ENCODE measurements around the gene MIGA2. TPM values are rescaled to one million over a fixed set of nuclear protein-coding genes. Genes with fewer than 3 reads are reported as not detected.

The MIGA2 gene
- total RNA-seq, 1 experiment from 2014 or later, result 29.6 TPM

- ChIA-PET POLR2A (ENCODE audit: unreplicated experiment) (interaction anchor here (0.6 kb wide), 1 partner anchor 89 kb away, joined by 3 read pairs; no protein-coding TSS in a partner anchor), CTCF (interaction anchor here (1.2 kb wide), 1 partner anchor 14 kb away, joined by 3 read pairs; the partner anchor contains the start of gene SH3GLB2)
- Histone ChIP-seq H3K4me1 (ENCODE audit: insufficient read depth, low read length) (no peaks in the 10 kb centered on the region), H3K27ac (ENCODE audit: low read length) (no peak overlapping the region), H3F3A (ENCODE audit: low read length, unreplicated experiment) (no peaks in the 10 kb centered on the region), H2AFZ (ENCODE audit: low read length) (no peak overlapping the region), H4K20me1 (ENCODE audit: low read length) (no peaks in the 10 kb centered on the region), H3K9ac (ENCODE audit: low read length) (no peak overlapping the region), H3K36me3 (ENCODE audit: low read depth, low read length) (no peaks in the 10 kb centered on the region; the same call in 1 of the 2 replicates), H3K9me3 (ENCODE audit: low read length) (no peaks in the 10 kb centered on the region), H3K4me3 (ENCODE audit: low read length) (no peak overlapping the region), H3K4me2 (ENCODE audit: low read length) (no peak overlapping the region), H3K9me2 (replicated peaks; ENCODE audit: low read length) (no peaks in the 10 kb centered on the region), H3K79me2 (ENCODE audit: low read length) (no peaks in the 10 kb centered on the region), H3K27me3 (ENCODE audit: low read length) (no peaks in the 10 kb centered on the region)
- BruUV-seq (replicated peaks), result no TSS peak
- intact Hi-C loops (cut with micrococcal nuclease), result no loop called here
- TF ChIP-seq EZH2 (IDR thresholded peaks at IDR 0.05; ENCODE audit: low read length, unreplicated experiment) (no peak), CTCF (conservative IDR thresholded peaks at IDR 0.05; ENCODE audit: low read depth, low read length) (no peak), EZH2phosphoT487 (IDR thresholded peaks at IDR 0.05; ENCODE audit: borderline replicate concordance, low read length) (no peak)
- no peak for ATAC-seq
- DNase-seq, result no peak
Measured at GRCh38 chr9:129014608-129015007, 21.8 kb upstream of the MIGA2 start.

- ChIA-PET POLR2A (ENCODE audit: unreplicated experiment) (no interaction called here), CTCF (no interaction called here)
- H3K4me1 ChIP-seq (ENCODE audit: insufficient read depth, low read length), result peaks cover 3% of the 10 kb centered on the region; the same call in 1 of the 2 replicates
- intact Hi-C loops (cut with micrococcal nuclease), result no loop called here
- peaks cover 20% of the 10 kb centered on the region for H3K79me2 ChIP-seq (ENCODE audit: low read length)
- H2AFZ ChIP-seq (ENCODE audit: low read length), result no peak overlapping the region
- H3K27ac ChIP-seq (ENCODE audit: low read length), result no peak overlapping the region
- H3K4me3 ChIP-seq (ENCODE audit: low read length), result no peak overlapping the region
- no peak overlapping the region for H3K4me2 ChIP-seq (ENCODE audit: low read length)
- H3K9ac ChIP-seq (ENCODE audit: low read length), result no peak overlapping the region
- H3K9me2 ChIP-seq (replicated peaks; ENCODE audit: low read length), result no peaks in the 10 kb centered on the region
- TF ChIP-seq CTCF (conservative IDR thresholded peaks at IDR 0.05; ENCODE audit: low read depth, low read length) (no peak), EZH2 (IDR thresholded peaks at IDR 0.05; ENCODE audit: low read length, unreplicated experiment) (no peak), EZH2phosphoT487 (IDR thresholded peaks at IDR 0.05; ENCODE audit: borderline replicate concordance, low read length) (no peak)
- no peaks in the 10 kb centered on the region for H3K9me3 ChIP-seq (ENCODE audit: low read length)
- H3F3A ChIP-seq (ENCODE audit: low read length, unreplicated experiment), result no peaks in the 10 kb centered on the region
- H3K27me3 ChIP-seq (ENCODE audit: low read length), result no peaks in the 10 kb centered on the region
- no TSS peak for BruUV-seq (replicated peaks)
- DNase-seq (no peak), ATAC-seq (no peak)
- H4K20me1 ChIP-seq (ENCODE audit: low read length), result no peaks in the 10 kb centered on the region
- no peaks in the 10 kb centered on the region for H3K36me3 ChIP-seq (ENCODE audit: low read depth, low read length)
Measured at GRCh38 chr9:129021091-129021490, 15.3 kb upstream of the MIGA2 start.

GRCh38 chr9:129022037-129022436, 14.4 kb upstream of the MIGA2 start:
- intact Hi-C loops (cut with micrococcal nuclease), result no loop called here
- POLR2A ChIA-PET (ENCODE audit: unreplicated experiment), result no interaction called here
- CTCF ChIA-PET, result no interaction called here

More at GRCh38 chr9:129022037-129022436, 14.4 kb upstream of the MIGA2 start:
- Histone ChIP-seq H3F3A (ENCODE audit: low read length, unreplicated experiment) (no peaks in the 10 kb centered on the region), H3K4me3 (ENCODE audit: low read length) (no peak overlapping the region), H3K27me3 (ENCODE audit: low read length) (no peaks in the 10 kb centered on the region), H3K9ac (ENCODE audit: low read length) (no peak overlapping the region), H3K79me2 (ENCODE audit: low read length) (peaks cover 29% of the 10 kb centered on the region), H3K36me3 (ENCODE audit: low read depth, low read length) (no peaks in the 10 kb centered on the region), H2AFZ (ENCODE audit: low read length) (no peak overlapping the region), H3K9me3 (ENCODE audit: low read length) (no peaks in the 10 kb centered on the region), H3K9me2 (replicated peaks; ENCODE audit: low read length) (no peaks in the 10 kb centered on the region), H3K4me1 (ENCODE audit: insufficient read depth, low read length) (peaks cover 10% of the 10 kb centered on the region; the same call in 1 of the 2 replicates), H3K4me2 (ENCODE audit: low read length) (no peak overlapping the region), H4K20me1 (ENCODE audit: low read length) (no peaks in the 10 kb centered on the region), H3K27ac (ENCODE audit: low read length) (no peak overlapping the region)
- TF ChIP-seq CTCF (conservative IDR thresholded peaks at IDR 0.05; ENCODE audit: low read depth, low read length) (no peak), EZH2phosphoT487 (IDR thresholded peaks at IDR 0.05; ENCODE audit: borderline replicate concordance, low read length) (no peak), EZH2 (IDR thresholded peaks at IDR 0.05; ENCODE audit: low read length, unreplicated experiment) (no peak)
- DNase-seq (no peak), ATAC-seq (no peak)
- no TSS peak for BruUV-seq (replicated peaks)

All from PC-3 (cell line).